Spleen (tissue), 7 donors: ENCODE measurements around the gene SNU13.

Experiments used
- POLR2A ChIP-seq, 3 donors: fragments of 450-650 bp; IDR thresholded peaks; one replicate each; pipeline ENCODE4 v1.5.1; 2017; ENCODE audit warnings: antibody characterized with exemption in 3 of 3, mild to moderate bottlenecking in 1 of 3
- POLR2AphosphoS5 ChIP-seq, 3 donors: sonication (generic); formaldehyde crosslinking; IDR thresholded peaks; one replicate each; pipeline ENCODE4 v1.5.1; 2017; ENCODE audit warnings: antibody characterized with exemption in 3 of 3
- TF ChIP-seq, protein P1 (sequence below), 11 experiments: fragments of 200-600 bp in 7 of 11; fragments of 450-650 bp in 4 of 11; sonication (generic) in 4 of 11; IDR thresholded peaks in 8 of 11; conservative IDR thresholded peaks in 3 of 11; 1 replicate in 7 of 11; 2 replicates in 4 of 11; pipeline versions ENCODE4 v1.4.0 to v1.8.0; 2016 to 2021; ENCODE audit warnings: antibody characterized with exemption in 11 of 11, inconsistent platforms in 4 of 11, mild to moderate bottlenecking in 1 of 11
- donor health status: DM: no; HTN: no; CAD: no; lungs with moderate emphysema.
- donor health status: DM: no; HTN: no; CAD: no.
- donor health status: DM: no; HTN: no; CAD: no.

DNA sequence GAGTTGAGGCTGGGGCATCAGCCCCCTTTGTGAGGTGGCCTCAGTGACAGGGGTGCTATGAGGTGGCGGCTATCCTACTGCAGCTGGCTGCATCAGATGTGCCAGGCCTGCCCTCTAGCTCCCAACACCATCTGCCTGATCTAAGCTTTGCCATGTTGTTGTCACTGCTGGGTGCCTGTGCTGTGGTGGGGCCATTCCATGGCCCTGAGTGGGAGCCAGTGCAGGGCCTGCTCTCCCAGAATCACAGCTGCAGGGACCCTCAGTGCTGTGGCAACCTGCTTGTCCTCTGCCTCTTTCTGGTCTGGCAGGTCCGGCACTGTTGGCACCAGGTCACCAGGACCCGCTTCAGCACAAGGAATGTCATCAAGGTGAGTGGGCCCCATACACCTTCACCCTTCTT is 1.8 kb upstream of the SNU13 start:
- TF ChIP-seq, protein P1, sequence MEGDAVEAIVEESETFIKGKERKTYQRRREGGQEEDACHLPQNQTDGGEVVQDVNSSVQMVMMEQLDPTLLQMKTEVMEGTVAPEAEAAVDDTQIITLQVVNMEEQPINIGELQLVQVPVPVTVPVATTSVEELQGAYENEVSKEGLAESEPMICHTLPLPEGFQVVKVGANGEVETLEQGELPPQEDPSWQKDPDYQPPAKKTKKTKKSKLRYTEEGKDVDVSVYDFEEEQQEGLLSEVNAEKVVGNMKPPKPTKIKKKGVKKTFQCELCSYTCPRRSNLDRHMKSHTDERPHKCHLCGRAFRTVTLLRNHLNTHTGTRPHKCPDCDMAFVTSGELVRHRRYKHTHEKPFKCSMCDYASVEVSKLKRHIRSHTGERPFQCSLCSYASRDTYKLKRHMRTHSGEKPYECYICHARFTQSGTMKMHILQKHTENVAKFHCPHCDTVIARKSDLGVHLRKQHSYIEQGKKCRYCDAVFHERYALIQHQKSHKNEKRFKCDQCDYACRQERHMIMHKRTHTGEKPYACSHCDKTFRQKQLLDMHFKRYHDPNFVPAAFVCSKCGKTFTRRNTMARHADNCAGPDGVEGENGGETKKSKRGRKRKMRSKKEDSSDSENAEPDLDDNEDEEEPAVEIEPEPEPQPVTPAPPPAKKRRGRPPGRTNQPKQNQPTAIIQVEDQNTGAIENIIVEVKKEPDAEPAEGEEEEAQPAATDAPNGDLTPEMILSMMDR (IDR thresholded peaks at IDR 0.05 in 8 of 11, conservative IDR thresholded peaks at IDR 0.05 in 3 of 11): no peak
- TF ChIP-seq POLR2A (IDR thresholded peaks at IDR 0.05) (no peak), POLR2AphosphoS5 (IDR thresholded peaks at IDR 0.05) (no peak)
